Activated T-cell treated with anti-CD3 and anti-CD28 coated beads, Interleukin-2, amount 50 U/mL, for 48 hours (primary cell): ENCODE results near the gene MT1G.
"Not testable (repeated sequence)": the region's sequence is repeated elsewhere in the genome, so short reads cannot be mapped to it uniquely, and the experiment has no call there.

ENCODE experiments used
- DNase-seq, 2 experiments: peaks; one replicate each; pipeline ENCODE4 v3.0.0-alpha.2; 2020

MT1G gene

DNA sequence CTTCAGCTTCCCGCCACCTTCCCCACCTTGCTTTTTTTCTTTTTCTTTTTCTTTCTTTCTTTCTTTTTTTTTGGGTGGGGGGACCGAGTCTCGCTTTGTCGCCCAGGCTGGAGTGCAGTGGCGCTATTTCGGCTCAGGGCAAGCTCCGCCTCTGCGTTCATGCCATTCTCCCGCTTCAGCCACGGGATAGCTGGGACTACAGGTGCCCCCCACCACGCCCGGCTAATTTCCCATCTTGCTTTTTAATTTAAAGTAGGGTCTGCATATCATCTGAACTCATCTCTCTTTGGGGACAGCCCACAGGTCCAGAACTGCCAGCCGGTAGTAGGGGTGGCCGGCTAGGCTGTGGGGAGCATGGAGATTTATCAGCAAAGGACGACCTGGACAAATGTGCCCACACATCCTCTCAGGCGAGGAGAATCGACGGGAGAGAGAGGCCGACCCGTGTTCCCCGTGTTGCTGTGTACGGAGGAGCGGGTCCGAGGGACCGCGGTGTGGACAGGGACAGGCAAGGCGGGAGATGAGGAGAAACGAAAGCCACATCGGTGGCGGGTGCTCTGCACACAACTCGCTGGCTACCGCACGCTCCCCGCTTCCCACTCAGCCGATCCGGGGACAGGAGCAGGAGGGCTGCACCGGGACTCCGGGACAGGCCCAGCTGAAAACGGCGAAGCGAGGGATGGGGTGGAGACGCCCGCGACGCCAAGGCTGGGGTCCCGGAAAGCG is 33.0 kb downstream of the MT1G start:
- no peak for DNase-seq

DNA sequence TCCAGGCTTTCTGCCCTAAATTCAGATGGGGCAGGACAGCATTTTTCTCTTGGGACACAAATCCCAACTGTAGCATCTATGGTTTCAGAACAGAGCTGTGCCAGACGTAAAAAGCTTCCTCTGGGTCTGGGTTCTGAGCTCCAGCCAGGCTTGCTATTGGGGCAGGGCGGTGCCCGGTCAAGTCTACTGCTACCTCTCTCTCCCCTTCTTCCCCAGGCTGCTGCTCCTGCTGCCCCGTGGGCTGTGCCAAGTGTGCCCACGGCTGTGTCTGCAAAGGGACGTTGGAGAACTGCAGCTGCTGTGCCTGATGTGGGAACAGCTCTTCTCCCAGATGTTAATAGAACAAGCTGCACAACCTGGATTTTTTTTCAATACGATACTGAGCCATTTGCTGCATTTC is 34.3 kb downstream of the MT1G start:
- DNase-seq, result no peak

DNA sequence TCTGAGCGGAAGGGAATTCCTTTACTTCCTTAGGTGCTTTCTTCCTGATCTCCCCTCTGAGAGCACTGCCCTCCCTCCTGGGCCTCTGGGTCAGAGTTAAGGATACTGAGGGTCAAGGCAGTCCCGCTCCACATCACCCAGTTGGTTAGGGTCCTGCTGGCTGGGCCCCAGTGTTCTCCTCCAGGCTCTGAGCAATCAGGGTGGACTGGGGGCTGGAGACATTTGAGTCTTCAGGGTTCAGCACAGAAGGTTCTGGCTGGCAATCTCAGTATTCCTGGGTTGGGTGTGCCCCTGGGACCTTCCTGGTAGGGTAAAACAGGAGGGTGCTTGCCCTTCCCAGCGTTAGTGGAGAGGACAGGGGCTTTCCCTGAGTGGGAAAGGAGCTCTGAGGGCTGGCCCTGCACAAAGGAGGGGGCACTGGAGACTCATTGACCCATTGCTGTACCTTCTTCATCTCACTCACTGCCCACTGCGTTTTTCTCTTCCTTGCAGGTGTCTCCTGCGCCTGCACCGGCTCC is 35.0 kb downstream of the MT1G start:
- DNase-seq, result no peak

GRCh38 chr16:56632156-56632847 is 35.6 kb downstream of the MT1G start, which contains the start of gene MT1M:
TSS of gene MT1M (plus strand) at chr16:56632659. CDS start at chr16:56632732, 73 bp downstream.
- DNase-seq, result no peak

DNA sequence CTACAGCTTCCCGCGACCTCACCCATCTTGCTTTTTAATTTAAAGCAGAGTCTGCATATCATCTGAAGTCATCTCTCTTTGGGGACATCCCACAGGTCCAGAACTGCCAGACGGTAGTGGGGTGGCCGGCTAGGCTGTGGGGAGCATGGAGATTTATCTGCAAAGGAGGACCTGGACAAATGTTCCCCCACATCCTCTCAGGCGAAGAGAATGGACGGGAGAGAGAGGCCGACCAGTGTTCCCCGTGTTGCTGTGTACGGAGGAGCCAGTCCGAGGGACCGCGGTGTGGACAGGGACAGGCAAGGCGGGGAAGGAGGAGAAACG is 36.1 kb downstream of the MT1G start:
- DNase-seq, result no peak

GRCh38 chr16:56631197-56631596 is 36.7 kb downstream of the MT1G start:
- DNase-seq, result no peak

DNA sequence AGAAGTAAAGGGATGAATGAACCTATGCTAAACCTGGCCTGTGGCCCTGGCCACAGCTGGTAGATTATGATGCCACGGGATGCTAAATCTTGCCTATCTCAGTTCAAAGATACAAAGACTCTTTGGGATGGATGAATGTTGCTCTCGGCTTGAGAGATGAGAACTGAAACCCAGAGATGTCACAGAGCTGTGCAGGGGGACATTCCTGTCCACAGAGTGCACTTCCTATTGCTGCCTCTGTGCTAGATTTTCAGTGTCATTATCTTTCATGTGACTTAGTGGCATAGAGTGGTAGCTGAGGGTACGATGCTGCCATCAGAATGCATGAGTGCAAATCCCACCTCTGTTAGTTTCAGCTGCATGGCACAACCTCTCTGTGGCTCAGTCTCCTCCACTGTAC is 37.7 kb downstream of the MT1G start:
- DNase-seq, result no peak

GRCh38 chr16:56629531-56629930 is 38.3 kb downstream of the MT1G start:
- no peak for DNase-seq

DNA sequence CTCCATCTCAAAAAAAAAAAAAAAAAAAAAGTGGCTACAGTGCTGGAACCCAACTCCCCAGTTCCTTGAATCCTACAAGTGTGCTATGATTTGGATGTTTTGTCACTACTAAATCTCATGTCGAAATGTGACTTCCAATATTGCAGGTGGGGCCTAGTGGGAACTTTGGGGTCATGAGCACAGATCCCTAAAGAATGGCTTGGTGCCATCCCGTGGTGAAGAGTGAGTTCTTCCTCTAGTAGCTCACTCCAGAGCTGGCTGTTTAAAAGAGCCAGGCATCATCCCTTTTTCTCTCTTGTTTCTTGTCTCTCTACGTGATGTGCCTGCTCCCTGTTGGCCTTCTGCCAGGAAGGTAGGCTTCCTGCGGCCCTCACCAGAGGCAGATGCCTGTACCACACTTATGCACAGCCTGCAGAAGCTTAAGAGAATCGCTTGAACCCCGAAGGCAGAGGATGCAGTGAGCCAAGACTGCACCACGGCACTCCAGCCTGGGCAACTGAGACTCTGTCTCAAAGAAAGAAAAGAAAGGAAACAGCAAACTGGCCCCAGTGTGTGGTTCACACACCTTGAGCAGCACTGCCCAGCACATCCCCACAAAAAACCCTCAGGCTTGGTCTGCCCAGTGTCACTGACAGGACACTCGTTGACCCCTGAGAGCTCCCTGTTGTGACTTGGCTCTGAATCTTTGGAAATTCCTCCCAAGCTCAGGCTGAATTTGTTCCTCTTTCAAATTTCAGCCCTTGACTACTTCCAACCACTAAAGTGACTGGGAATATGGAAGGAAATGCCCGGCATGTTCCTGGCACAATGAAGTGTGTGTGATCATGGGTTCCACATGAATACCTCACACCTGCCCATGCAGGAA is 39.1 kb downstream of the MT1G start:
- no peak for DNase-seq

DNA sequence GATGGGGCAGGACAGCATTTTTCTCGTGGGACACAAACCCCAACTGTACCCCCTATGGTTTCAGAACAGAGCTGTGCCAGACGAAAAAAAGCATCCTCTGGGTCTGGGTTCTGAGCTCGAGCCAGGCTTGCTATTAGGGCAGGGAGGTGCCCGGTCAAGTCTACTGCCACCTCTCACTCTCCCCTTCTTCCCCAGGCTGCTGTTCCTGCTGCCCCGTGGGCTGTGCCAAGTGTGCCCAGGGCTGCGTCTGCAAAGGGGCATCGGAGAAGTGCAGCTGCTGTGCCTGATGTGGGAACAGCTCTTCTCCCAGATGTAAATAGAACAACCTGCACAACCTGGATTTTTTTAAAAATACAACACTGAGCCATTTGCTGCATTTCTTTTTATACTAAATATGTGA is 41.2 kb downstream of the MT1G start:
- no peak for DNase-seq

GRCh38 chr16:56625943-56626654 is 41.8 kb downstream of the MT1G start:
- DNase-seq, result no peak

- peak; percentile 73 to 81 for DNase-seq
These were observed 42.5 kb downstream of the MT1G start, which contains the start of gene MT1E for GRCh38 chr16:56625140-56625942. TSS of gene MT1E (plus strand) at chr16:56625781. CDS start at chr16:56625852, 71 bp downstream.

DNA sequence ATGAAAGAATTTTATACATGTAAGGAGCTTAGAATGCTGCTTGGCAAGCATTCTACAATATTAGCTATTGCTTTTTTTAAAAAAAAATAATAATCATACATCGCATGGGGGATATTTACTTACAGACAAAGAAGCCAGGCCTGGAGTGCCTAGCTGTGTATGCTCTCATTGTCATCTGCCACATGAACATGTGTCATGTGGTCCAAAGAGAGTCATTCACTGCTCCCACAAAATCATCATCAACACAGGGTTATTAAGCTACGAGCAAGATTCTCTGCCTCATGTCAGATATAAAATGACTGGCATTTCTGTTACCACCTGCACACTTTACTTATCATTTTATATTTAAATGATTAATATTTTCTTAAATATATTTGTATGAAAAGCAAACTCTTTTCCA is 44.2 kb downstream of the MT1G start:
- DNase-seq, result no peak

DNA sequence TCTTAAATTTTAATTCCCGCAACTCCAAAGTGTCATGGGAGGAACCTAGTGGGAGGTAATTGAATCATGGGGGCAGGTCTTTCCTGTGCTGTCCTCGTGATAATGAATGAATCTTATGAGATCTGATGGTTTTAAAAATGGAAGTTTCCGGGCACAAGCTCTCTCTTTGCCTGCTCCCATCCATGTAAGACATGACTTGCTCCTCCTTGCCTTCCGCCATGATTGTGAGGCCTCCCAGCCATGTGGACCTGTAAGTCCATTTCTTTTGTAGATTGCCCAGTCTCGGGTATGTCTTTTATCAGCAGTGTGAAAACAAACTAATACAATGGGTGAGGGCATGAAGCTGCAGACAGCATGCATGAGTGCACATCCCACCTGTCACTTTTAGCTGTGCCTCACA is 44.7 kb downstream of the MT1G start:
- DNase-seq, result not testable (repeated sequence)

DNA sequence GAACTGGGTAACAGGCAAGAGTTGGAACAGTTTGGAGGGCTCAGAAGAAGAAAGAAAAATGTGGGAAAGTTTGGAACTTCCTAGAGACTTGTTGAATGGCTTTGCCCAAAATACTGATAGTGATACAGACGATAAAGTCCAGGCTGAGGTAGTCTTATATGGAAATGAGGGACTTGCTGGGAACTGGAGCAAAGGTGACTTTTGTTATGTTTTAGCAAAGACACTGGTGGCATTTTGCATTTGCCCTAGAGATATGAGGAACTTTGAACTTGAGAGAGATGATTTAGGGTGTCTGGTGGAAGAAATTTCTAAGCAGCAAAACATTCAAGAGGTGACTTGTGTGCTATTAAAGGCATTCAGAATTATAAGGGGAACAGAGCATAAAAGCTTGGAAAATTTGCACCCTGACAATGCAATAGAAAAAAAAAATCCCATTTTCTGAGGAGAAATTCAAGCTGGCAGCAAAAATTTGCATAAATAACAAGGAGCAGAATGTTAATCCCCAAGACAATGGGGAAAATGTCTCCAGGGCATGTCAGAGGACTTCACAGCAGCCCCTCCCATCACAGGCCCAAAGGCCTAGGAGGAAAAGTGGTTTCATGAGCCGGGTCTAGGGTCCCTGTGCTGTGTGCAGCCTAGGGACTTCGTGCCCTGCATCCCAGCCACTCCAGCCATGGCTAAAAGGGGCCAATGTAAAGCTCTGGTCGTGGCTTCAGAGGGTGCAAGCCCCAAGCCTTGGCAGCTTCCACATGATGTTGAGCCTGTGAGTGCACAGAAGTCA is 46.0 kb downstream of the MT1G start:
- DNase-seq, result not testable (repeated sequence)

GRCh38 chr16:56620339-56620897 is 47.4 kb downstream of the MT1G start:
- no peak for DNase-seq

GRCh38 chr16:56618138-56618537 is 49.7 kb downstream of the MT1G start:
- no peak for DNase-seq

DNA sequence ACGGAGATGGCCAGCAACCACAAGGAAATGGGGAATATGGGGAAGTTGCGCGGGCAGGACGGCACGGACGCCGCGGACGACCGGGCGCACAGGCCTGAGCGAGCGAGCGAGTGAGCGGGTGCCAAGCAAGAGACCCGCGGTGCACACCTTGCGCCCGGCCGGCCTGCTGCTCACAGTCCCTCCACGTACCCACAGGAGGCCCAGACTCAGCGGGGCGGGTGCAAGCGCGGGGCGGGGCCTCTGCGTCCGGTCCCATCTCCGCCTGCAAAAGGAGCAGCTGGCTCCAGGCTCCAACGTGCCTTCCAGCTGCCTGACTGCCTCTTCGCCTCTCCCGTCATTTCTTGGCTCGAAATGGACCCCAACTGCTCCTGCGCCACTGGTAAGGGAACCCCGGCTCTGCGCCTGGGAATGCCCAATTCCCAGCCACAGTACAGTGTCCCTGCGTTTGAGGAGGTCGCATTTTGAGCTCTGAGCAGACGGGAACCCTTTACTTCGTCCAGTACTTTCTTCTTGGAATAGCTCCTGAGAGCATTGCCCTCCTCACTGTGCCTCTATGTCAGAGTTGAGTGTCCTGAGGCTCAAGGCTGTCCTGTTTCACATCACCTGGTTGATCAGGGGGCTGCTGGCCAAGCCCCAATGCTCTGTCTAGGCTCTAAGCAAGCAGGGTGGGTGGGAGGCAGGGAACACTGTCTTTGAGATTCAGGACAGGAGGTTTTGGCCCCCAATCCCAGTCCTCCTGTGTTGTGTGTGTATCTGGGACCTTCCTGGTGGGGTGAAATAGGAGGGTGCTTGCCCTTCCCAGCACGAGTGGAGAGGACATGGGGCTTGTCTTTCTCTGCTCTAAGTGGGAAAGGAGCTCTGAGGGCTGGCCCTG is 50.4 kb downstream of the MT1G start:
- DNase-seq, result peak; percentile 67 to 77
